NCI-H748 (cell line): ENCODE measurements around the gene UNC93B1.

Experiments used
- DNase-seq: peaks from one replicate; lab custom pipeline; 2025; ENCODE audit not compliant: unreplicated experiment; lab: John Stamatoyannopoulos, UW

UNC93B1 gene

DNA sequence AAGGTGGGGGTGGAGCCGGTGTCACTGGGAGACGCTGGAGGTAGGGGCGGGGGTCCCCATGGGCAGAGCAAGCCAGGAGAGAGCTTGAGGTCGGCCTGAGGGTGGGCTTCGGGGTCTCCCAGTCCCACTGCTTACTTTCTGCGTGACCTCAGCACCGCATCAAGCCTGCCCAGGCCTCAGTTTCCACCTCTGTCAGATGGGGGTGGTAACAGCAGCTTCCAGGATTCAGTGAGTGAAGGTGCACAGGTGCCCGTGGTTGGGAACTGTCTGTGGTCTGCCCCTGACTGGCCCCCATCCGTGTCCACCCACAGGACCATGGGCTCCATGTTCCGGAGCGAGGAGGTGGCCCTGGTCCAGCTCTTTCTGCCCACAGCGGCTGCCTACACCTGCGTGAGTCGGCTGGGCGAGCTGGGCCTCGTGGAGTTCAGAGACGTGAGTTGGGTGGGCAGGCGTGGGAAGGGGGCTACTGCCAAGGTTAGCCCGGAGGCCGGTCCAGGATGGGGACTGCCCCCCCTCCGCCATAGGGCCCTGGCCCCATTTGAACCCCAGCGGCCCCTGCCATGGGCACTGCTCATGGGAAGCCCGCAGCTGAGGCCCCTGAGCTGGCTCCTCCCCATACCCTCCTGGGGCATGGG lies 37.2 kb upstream of the UNC93B1 start:
- no peak for DNase-seq

- DNase-seq, result no peak
These were observed 36.4 kb upstream of the UNC93B1 start for GRCh38 chr11:68040101-68040956.

DNA sequence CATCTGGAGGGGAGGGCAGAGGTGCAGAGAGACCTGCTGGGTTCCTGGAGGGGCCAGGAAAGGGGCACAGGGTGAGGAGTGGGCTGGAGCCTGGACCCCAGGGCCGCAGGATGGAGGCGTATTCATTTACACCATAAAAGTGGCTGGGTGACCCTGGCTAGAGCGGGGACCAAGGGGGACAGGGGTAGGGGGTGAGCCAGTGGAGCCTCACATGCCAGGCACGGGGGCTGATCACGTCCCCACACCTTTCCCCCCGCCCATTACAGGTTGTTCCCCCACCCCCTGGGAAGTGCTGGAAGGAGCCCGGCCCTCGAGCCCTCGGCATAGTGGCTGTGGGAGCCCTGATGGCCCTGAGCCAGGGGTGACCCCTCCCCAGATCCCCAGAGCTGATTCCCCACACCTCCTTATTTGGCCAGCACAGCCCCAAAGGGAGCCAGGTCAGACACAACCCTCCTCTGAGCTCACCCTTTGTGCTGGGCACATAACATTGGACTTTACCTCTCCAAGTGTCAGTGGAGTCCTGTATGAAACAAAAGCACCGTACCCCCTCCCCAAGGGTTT lies 35.7 kb upstream of the UNC93B1 start:
- no peak for DNase-seq

GRCh38 chr11:68038718-68039525 lies 35.0 kb upstream of the UNC93B1 start, which contains the start of gene TCIRG1:
TSS of gene TCIRG1 (plus strand) at chr11:68039025. CDS start at chr11:68041272, 2,247 bp downstream.
- no peak for DNase-seq

GRCh38 chr11:68038226-68038717 lies 34.4 kb upstream of the UNC93B1 start:
- no peak for DNase-seq

DNA sequence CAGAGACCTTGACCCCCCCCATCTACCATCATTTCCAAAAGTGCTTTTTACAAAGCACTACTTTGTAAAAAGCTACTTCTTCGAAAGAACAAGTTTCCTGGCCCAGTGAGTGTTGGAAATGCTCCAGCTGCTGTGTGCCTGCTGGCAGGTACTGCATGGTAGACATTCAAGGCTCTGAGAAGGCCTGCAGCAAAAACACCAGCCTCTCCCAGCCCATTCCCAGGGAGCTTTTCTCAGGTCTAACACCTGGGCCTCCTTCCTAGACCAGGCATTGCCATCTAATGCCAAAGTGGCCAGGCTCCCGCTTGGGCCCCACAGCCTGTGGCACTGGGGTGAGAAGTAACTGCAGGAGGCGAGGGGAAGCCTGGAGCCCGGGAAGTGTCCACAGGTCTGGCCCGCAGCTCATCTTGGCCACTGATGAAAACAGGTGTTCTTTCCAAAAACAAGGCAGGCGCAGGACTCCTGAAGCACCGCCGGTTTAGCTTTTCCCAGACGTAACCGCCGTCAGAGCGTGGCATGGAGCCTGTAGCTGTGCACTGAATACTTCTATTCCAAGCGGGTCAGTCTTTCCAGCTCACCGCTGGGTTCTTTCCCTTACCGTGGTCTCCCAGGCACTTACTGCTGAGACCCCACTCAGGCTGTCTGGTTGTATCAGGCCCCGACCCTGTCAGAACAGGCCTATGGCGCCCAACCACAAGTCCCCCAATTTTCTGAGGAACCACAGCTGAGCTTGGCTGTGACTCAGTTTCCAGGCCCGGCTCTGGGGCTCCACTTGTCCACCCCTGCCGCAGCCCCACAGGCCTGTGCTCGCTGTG lies 33.7 kb upstream of the UNC93B1 start:
- no peak for DNase-seq

DNA sequence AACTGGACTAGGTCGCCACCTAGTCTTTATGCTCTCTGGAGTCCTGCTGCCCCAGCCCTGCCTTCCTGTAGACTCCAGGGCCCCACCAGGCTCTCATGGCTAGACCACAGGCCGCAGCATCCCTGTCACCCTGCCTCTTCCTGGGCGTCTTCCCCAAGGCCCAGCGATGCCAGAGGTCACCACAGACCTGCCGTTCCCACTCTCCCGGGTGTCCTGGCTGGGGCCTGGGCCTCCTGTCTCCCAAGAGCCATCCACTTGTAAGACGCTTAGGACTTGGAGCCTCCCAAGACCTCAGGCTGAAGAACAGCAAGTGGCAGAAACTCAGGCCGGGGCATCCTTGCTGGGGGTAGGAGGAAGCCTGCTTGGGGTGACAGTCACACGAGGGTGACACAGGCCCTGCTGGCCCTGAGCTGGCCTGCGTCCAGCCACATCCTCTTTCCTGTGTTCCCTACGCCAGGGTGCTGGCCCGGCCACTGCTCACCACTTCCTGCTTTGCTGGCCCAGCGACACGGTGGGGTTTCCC lies 32.9 kb upstream of the UNC93B1 start:
- no peak for DNase-seq

DNA sequence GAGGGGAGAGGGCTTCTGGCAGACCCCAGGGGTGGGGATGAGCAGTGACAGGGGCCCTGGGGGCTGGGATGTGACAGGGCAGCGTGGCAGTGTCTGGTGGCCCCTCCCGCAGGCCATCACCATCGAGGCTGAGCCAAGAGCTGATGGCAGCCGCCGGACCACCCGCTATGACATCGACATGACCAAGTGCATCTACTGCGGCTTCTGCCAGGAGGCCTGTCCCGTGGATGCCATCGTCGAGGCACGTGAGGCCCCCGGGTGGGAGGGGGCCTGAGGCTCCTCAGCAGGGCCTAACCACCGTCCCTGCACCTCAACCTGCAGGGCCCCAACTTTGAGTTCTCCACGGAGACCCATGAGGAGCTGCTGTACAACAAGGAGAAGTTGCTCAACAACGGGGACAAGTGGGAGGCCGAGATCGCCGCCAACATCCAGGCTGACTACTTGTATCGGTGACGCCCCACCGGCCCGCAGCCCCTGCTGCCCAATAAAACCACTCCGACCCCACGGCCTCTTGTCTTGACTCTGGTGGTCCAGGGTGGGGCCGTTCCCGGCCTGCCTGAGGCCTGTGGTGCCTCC lies 32.3 kb upstream of the UNC93B1 start:
- DNase-seq, result no peak

DNA sequence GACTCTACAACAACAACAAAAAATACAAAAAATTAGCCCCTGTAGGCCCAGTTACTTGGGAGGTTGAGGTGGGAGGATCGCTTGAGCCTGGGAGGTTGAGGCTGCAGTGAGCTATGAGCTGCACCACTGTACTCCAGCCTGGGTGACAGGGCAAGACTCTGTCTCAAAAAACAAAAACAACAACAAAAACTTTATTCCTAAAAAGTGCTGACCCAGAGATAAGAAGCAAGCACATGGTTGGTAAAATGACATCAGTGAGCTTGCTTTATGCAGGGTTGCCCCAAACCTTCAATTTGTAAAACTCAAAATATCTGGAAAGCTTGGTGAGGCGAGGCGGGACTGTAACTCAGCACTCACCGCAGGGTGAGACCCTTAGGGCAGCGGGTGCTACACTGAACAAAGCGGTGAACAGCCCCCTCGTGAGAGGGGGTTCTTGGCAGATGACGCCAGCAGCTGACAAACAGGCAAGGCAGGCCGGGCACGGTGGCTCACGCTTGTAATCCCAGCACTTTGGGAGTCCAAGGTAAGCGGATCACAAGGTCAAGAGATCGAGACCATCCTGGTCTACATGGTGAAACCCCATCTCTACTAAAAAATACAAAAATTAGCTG lies 31.5 kb upstream of the UNC93B1 start:
- no peak for DNase-seq

- DNase-seq, result no peak
These were observed 29.8 kb upstream of the UNC93B1 start for GRCh38 chr11:68033708-68034045.

DNA sequence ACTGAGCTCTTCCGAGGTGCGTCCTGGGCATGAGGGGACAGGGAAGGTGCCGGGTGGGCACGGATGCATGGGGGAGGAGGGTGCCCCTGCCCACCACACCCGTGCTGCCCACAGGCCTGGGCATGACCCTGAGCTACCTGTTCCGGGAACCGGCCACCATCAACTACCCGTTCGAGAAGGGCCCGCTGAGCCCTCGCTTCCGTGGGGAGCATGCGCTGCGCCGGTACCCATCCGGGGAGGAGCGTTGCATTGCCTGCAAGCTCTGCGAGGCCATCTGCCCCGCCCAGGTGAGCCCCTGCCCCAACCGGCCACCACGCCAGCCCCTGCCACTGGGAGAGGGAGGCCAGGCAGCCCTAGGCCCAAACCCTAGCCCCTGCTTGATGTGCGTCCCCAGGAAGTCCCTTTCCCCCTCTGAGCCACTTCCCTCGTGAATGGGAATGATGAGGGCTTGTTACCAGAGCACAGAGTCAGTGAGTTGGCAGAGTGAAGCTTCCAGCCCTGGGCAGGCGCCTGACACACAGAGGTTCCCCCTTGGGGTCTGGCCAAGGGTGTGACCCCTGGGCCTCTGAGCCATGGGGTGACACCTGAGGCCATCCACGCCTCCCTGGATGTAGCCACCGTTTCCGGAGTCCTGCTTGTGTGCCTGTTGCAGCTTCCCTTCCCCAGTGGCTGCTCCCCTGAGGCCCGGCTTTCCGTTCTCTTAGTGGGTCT lies 29.3 kb upstream of the UNC93B1 start:
- no peak for DNase-seq

DNA sequence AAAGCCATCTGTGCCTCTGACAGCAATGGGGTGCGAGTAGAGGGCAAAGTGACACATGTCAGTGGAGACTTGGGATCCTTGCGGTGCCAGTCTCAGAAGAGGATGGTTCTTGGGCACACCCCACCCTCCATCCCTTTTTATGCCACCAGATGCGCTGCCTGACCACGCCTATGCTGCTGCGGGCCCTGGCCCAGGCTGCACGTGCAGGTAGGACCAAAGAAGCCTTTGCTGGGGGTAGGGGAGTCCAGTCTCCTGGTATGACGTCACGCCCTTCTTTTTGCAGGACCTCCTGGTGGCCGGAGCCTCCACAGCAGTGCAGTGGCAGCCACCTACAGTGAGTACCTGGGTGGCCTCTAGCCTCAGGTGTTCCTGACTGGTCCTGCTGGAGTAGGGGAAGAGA lies 28.1 kb upstream of the UNC93B1 start:
- no peak for DNase-seq

- no peak for DNase-seq
These were observed 27.2 kb upstream of the UNC93B1 start for GRCh38 chr11:68031144-68031464.

- peak; percentile 99 for DNase-seq
These were observed 26.6 kb upstream of the UNC93B1 start, which contains the start of gene NDUFS8 for GRCh38 chr11:68030318-68031143. TSS of gene NDUFS8 (plus strand) at chr11:68030681. CDS start at chr11:68032152, 1,471 bp downstream.

DNA sequence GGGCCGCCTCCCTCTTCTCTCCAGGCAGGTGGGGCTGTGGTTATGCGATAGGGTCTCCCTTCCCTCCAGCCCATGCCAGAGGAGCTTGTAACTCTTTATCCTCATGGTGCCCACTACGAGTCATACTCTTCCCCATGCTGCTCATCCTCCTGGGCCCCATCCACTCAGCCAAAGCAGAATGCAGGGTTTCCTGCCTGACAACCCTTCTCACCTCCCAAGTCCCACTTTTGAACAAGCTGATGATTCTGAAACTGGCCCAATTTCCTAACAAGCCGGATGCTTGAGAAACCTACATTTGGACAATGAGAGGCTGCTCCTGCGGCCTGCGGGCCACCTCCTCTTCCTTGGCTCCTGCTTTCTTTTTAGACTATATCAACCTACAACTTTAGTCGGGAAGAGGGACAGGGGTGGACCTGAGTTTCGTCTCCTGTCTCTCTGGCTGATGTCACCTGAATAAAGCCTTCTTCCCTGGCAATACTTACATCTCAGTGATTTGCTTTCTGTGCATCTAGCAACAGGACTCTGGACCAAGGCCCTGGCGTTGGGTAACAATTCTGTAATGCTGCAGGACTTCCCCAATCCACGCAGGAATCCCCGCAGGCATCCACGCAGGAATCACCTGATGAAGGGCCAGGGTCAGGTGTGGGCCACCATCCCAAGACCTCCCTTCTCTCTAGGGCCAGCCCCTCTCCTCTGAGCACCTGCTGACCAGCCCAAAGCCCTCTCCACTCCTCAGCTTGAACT lies 25.1 kb upstream of the UNC93B1 start:
- no peak for DNase-seq

DNA sequence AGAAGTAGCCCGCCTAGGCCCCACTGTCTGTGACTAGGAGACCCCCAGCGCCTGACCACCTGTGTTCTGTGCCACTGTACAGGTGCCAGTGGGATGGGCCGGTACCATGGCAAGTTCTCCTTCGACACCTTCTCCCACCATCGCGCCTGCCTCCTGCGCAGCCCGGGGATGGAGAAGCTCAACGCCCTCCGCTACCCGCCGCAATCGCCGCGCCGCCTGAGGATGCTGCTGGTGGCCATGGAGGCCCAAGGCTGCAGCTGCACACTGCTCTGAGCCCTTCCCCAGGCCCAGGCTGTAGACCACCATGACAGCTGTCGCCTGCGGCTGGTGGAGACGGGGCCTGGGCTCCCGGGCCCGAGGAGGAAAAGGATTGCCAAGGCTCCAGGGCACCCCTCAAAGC lies 23.8 kb upstream of the UNC93B1 start:
- no peak for DNase-seq

GRCh38 chr11:68026391-68027105 lies 22.7 kb upstream of the UNC93B1 start:
- no peak for DNase-seq
